K562 (cell line): ENCODE data around the gene MAPK8IP1. TPM values are rescaled to one million over a fixed set of nuclear protein-coding genes. Genes with fewer than 3 reads are reported as not detected.

Experiments
- ATAC-seq: fragments of 200-7000 bp; cut with Tn5 transposase; 3 replicates; pipeline ENCODE4 v1.9.1; 2020; ENCODE audit warnings: moderate library complexity
- BruUV-seq: library from RNA; stranded (reverse); fragments of 400-500 nt; replicated peaks from 2 replicates; lab custom pipeline; 2021; lab: Mats Ljungman, UMichigan
- CTCF ChIA-PET: fragments of 300-600 bp; formaldehyde crosslinking; extraction: SDS; loops from one replicate; lab custom pipeline; 2021; ENCODE audit warnings: low intra/inter-chr PET ratio; lab: Yijun Ruan, JAX
- POLR2A ChIA-PET: fragments of 300-600, 350-650 bp; sonication (Branson Sonifier 250); formaldehyde crosslinking; extraction: SDS; loops from one replicate; lab custom pipeline; 2021; ENCODE audit warnings: antibody characterized with exemption, inconsistent platforms; lab: Yijun Ruan, JAX
- DNase-seq, 4 experiments: peaks; one replicate each; pipeline versions ENCODE4 v3.0.0 to v3.0.0-alpha.2; 2011 to 2018; ENCODE audit warnings: low spot score in 3 of 4, mixed read lengths in 3 of 4; ENCODE audit errors: extremely low read depth in 1 of 4
- FAIRE-seq: peaks from 2 replicates; lab custom pipeline; 2011; peaks lifted over from hg19 to GRCh38; lab: Jason Lieb, UNC
- H2AFZ ChIP-seq: 2 replicates; pipeline ENCODE4 v1.6.0; 2011; ENCODE audit warnings: low read depth, low read length, control low read depth, inconsistent platforms
- H3K27ac ChIP-seq: fragments of 200-600 bp; 3 replicates; pipeline ENCODE4 v1.8.0; 2011; ENCODE audit warnings: low read depth, mild to moderate bottlenecking, control low read depth, inconsistent platforms, low read length, moderate library complexity, mixed read lengths; ENCODE audit errors: extremely low read depth
- H3K27me3 ChIP-seq, 2 experiments: fragments of 300-600 bp in 1 of 2; 2 replicates in 1 of 2; 3 replicates in 1 of 2; pipeline versions ENCODE4 v1.6.0 to v1.8.0; 2011; ENCODE audit warnings: inconsistent platforms in 2 of 2, low read length in 2 of 2, mild to moderate bottlenecking in 1 of 2, mixed read lengths in 1 of 2, moderate library complexity in 1 of 2; ENCODE audit not compliant: control insufficient read depth in 2 of 2, insufficient read depth in 2 of 2
- H3K36me3 ChIP-seq: fragments of 300-600 bp; 3 replicates; pipeline ENCODE4 v1.8.0; 2011; ENCODE audit warnings: mild to moderate bottlenecking, low read length, inconsistent platforms; ENCODE audit not compliant: control insufficient read depth, insufficient read depth
- H3K4me1 ChIP-seq, 2 experiments: fragments of 200-600 bp in 1 of 2; replicated peaks in 1 of 2; 2 replicates in 1 of 2; 3 replicates in 1 of 2; pipeline versions ENCODE4 v1.5.1 to v1.8.0; 2011; ENCODE audit warnings: inconsistent platforms in 2 of 2, low read length in 2 of 2, mild to moderate bottlenecking in 1 of 2, mixed read lengths in 1 of 2, moderate library complexity in 1 of 2; ENCODE audit not compliant: control insufficient read depth in 2 of 2, insufficient read depth in 2 of 2
- H3K4me2 ChIP-seq: 2 replicates; pipeline ENCODE4 v1.6.1; 2011; ENCODE audit warnings: low read length, control low read depth, inconsistent platforms, mixed read lengths; ENCODE audit not compliant: insufficient read depth
- H3K4me3 ChIP-seq: fragments of 200-600 bp; sonication (generic), shearing (Covaris generic); 2 replicates; pipeline ENCODE4 v1.5.1; 2016; ENCODE audit warnings: control low read depth, inconsistent platforms
- H3K79me2 ChIP-seq: fragments of 200-600 bp; 3 replicates; pipeline ENCODE4 v1.8.0; 2011; ENCODE audit warnings: low read length, inconsistent platforms; ENCODE audit not compliant: control insufficient read depth, insufficient read depth
- H3K9ac ChIP-seq, 2 experiments: 2 replicates each; pipeline versions ENCODE4 v1.6.0 to v1.6.1; 2011; ENCODE audit warnings: low read depth in 2 of 2, low read length in 2 of 2, control low read depth in 1 of 2, inconsistent platforms in 1 of 2, mild to moderate bottlenecking in 1 of 2, mixed read lengths in 1 of 2; ENCODE audit not compliant: insufficient read depth in 1 of 2
- H3K9me1 ChIP-seq: one replicate; pipeline ENCODE4 v1.6.0; 2011; ENCODE audit warnings: inconsistent platforms, mild to moderate bottlenecking, low read length, moderate library complexity; ENCODE audit not compliant: control insufficient read depth, insufficient read depth
- H3K9me3 ChIP-seq: replicated peaks from 2 replicates; pipeline ENCODE4 v1.5.1; 2011; ENCODE audit warnings: low read depth, low read length, inconsistent platforms; ENCODE audit not compliant: control insufficient read depth, insufficient read depth
- H4K20me1 ChIP-seq: replicated peaks from 2 replicates; pipeline ENCODE4 v1.6.1; 2011; ENCODE audit warnings: low read length, inconsistent platforms, mixed read lengths; ENCODE audit not compliant: control insufficient read depth, insufficient read depth
- BMI1 ChIP-seq: fragments of 150-350 bp; IDR thresholded peaks from 2 replicates; pipeline ENCODE4 v1.6.1; 2014; ENCODE audit warnings: low read length
- EZH2 ChIP-seq: IDR thresholded peaks from 2 replicates; pipeline ENCODE4 v1.6.1; 2012; ENCODE audit warnings: low read depth, mild to moderate bottlenecking, inconsistent platforms, low read length, borderline replicate concordance
- HDAC8 ChIP-seq: fragments of 450-650 bp; IDR thresholded peaks from 2 replicates; pipeline ENCODE4 v1.6.1; 2016; ENCODE audit warnings: mild to moderate bottlenecking, missing genetic modification characterization, moderate library complexity, missing compliant biosample characterization
- HNRNPL ChIP-seq: fragments of 200-400 bp; formaldehyde crosslinking; IDR thresholded peaks from 2 replicates; pipeline ENCODE4 v1.6.1; 2017; ENCODE audit warnings: low read depth, mild to moderate bottlenecking, low read length
- LEF1 ChIP-seq: fragments of 450-650 bp; IDR thresholded peaks from 2 replicates; pipeline ENCODE4 v1.6.1; 2016; ENCODE audit warnings: mild to moderate bottlenecking
- MAZ ChIP-seq, 2 experiments: fragments of 450-650 bp in 1 of 2; sonication (generic) in 1 of 2; formaldehyde crosslinking; IDR thresholded peaks in 1 of 2; conservative IDR thresholded peaks in 1 of 2; 2 replicates each; pipeline versions ENCODE4 v1.4.0 to v1.5.0; 2020; ENCODE audit warnings: mild to moderate bottlenecking in 1 of 2, missing genetic modification reagents in 1 of 2
- PATZ1 ChIP-seq: fragments of 250-450 bp; sonication (Bioruptor Pico); IDR thresholded peaks from 2 replicates; pipeline ENCODE4 v1.5.0; 2020; ENCODE audit warnings: mild to moderate bottlenecking, borderline replicate concordance
- RFX5 ChIP-seq: IDR thresholded peaks from 2 replicates; pipeline ENCODE4 v1.6.1; 2011; ENCODE audit warnings: low read depth, mild to moderate bottlenecking, improper control_type of control experiment, low read length
- SOX6 ChIP-seq: fragments of 450-650 bp; IDR thresholded peaks from 2 replicates; pipeline ENCODE4 v1.6.1; 2014; ENCODE audit warnings: mild to moderate bottlenecking
- TSC22D4 ChIP-seq: fragments of 450-650 bp; IDR thresholded peaks from 2 replicates; pipeline ENCODE4 v1.6.1; 2016; ENCODE audit warnings: missing genetic modification characterization, missing biosample characterization, control low read depth
- ZBTB12 ChIP-seq: fragments of 250-450 bp; sonication (Bioruptor Pico); IDR thresholded peaks from 2 replicates; pipeline ENCODE4 v1.4.0; 2020
- ZNF133 ChIP-seq: fragments of 250-450 bp; sonication (Bioruptor Pico); IDR thresholded peaks from 2 replicates; pipeline ENCODE4 v1.4.0; 2020; ENCODE audit warnings: mild to moderate bottlenecking
- ZNF695 ChIP-seq: fragments of 450-650 bp; formaldehyde crosslinking; IDR thresholded peaks from 2 replicates; pipeline ENCODE4 v1.4.0; 2020; ENCODE audit warnings: mild to moderate bottlenecking, moderate library complexity
- ZNF785 ChIP-seq: fragments of 250-450 bp; sonication (Bioruptor Pico); IDR thresholded peaks from 2 replicates; pipeline ENCODE4 v1.4.0; 2020; ENCODE audit warnings: mild to moderate bottlenecking
- WGBS: fragments of 100-300 bp; shearing (Covaris generic); methylation state at CpG from one replicate; pipeline ENCODE4 v1.1.6; 2016; ENCODE audit warnings: low coverage, mixed read lengths; ENCODE audit not compliant: insufficient coverage; ENCODE audit errors: missing lambda C conversion rate; 5-methylcytosine and 5-hydroxymethylcytosine counted together
- in situ Hi-C: fragments of 300-500 bp; cut with MboI; formaldehyde crosslinking; loops from 4 replicates; pipeline ENCODE4 v1.15.0; 2018; ENCODE audit warnings: inconsistent platforms, mixed read lengths
- intact Hi-C: fragments of 100-400 bp; cut with micrococcal nuclease; formaldehyde crosslinking; loops from 2 replicates; pipeline ENCODE4 v1.14.2; 2022
- polyA plus RNA-seq, 8 experiments: library from polyadenylated mRNA; depleted of rRNA in 4 of 8; stranded (reverse) in 5 of 8; unstranded in 3 of 8; fragments of >200 nt; fragmentation: Nextera tagmentation in 2 of 8; fragmentation: Illumina TruSeq in 1 of 8; extraction: Ambion mirVana in 2 of 8; extraction: Trizol in 1 of 8; gene quantifications; 2 replicates each; pipeline versions ENCODE4 v1.2.1 to v1.2.3, GENCODE V29; 2011 to 2014; ENCODE audit warnings: inconsistent platforms in 1 of 8, missing spikeins in 1 of 8
- total RNA-seq, 7 experiments: library from RNA; depleted of rRNA in 6 of 7; stranded (reverse); fragments of >200 nt in 6 of 7; fragmentation: Illumina TruSeq in 2 of 7; extraction: Trizol in 2 of 7; gene quantifications; 2 replicates each; pipeline versions ENCODE4 v1.2.1 to v1.2.3, GENCODE V29; 2011 to 2021; ENCODE audit warnings: low replicate concordance in 1 of 7
- TF ChIP-seq, protein P1 (sequence below): sonication (generic); formaldehyde crosslinking; IDR thresholded peaks from 2 replicates; pipeline ENCODE4 v1.8.1; 2023; ENCODE audit warnings: missing genetic modification reagents, mild to moderate bottlenecking, borderline replicate concordance

MAPK8IP1 gene
- total and polyA plus RNA-seq, 9 of the 15 experiments (the other 6 are each of a cell fraction or from before 2014, with no cell fraction given): 0.13 to 6.9 (median 2.5) TPM

- 22% methylated on average over 9 of the region's 9 CpGs for WGBS
- no peak overlapping the region for H3K4me3 ChIP-seq
- in situ Hi-C loops: no loop called here
- no peak overlapping the region for H3K27ac ChIP-seq
- ATAC-seq (no peak), FAIRE-seq (no peak), DNase-seq (no peak)
- intact Hi-C loops: no loop called here
- H3K79me2 ChIP-seq: no peaks in the 10 kb centered on the region
- H3K4me1 ChIP-seq: peaks cover 0 to 11% of the 10 kb centered on the region in 2 experiments; a peak in 1 of 5 replicates
- H3K9me3 ChIP-seq: no peaks in the 10 kb centered on the region
- H4K20me1 ChIP-seq: peaks cover 19% of the 10 kb centered on the region
- H3K36me3 ChIP-seq: no peaks in the 10 kb centered on the region
- H3K4me2 ChIP-seq: no peak overlapping the region
- BruUV-seq: no TSS peak
- H2AFZ ChIP-seq: no peak overlapping the region
- ChIA-PET POLR2A (interaction anchor here (1.5 kb wide), 1 partner anchor 10 kb away, joined by 5 read pairs; no protein-coding TSS in a partner anchor), CTCF (no interaction called here)
- H3K9ac ChIP-seq: no peak overlapping the region; a peak in 1 of 4 replicates
- H3K9me1 ChIP-seq: no peaks in the 10 kb centered on the region
- no peaks in the 10 kb centered on the region; a peak in 1 of 5 replicates for H3K27me3 ChIP-seq
- TF ChIP-seq RFX5: no peak
- TF ChIP-seq ZBTB12 (CRISPR knock-in tag): no peak
- no peak for TF ChIP-seq MAZ (CRISPR knock-in tag; conservative IDR thresholded peaks at IDR 0.05 in 1 of 2, IDR thresholded peaks at IDR 0.05 in 1 of 2)
- TF ChIP-seq, protein P1, sequence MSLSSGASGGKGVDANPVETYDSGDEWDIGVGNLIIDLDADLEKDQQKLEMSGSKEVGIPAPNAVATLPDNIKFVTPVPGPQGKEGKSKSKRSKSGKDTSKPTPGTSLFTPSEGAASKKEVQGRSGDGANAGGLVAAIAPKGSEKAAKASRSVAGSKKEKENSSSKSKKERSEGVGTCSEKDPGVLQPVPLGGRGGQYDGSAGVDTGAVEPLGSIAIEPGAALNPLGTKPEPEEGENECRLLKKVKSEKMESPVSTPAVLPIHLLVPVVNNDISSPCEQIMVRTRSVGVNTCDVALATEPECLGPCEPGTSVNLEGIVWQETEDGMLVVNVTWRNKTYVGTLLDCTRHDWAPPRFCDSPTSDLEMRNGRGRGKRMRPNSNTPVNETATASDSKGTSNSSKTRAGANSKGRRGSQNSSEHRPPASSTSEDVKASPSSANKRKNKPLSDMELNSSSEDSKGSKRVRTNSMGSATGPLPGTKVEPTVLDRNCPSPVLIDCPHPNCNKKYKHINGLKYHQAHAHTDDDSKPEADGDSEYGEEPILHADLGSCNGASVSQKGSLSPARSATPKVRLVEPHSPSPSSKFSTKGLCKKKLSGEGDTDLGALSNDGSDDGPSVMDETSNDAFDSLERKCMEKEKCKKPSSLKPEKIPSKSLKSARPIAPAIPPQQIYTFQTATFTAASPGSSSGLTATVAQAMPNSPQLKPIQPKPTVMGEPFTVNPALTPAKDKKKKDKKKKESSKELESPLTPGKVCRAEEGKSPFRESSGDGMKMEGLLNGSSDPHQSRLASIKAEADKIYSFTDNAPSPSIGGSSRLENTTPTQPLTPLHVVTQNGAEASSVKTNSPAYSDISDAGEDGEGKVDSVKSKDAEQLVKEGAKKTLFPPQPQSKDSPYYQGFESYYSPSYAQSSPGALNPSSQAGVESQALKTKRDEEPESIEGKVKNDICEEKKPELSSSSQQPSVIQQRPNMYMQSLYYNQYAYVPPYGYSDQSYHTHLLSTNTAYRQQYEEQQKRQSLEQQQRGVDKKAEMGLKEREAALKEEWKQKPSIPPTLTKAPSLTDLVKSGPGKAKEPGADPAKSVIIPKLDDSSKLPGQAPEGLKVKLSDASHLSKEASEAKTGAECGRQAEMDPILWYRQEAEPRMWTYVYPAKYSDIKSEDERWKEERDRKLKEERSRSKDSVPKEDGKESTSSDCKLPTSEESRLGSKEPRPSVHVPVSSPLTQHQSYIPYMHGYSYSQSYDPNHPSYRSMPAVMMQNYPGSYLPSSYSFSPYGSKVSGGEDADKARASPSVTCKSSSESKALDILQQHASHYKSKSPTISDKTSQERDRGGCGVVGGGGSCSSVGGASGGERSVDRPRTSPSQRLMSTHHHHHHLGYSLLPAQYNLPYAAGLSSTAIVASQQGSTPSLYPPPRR (CRISPR knock-in tag): no peak
- TF ChIP-seq HDAC8: no peak
- TF ChIP-seq ZNF695 (CRISPR knock-in tag): no peak
- TF ChIP-seq SOX6: no peak
- no peak for TF ChIP-seq BMI1
- no peak for TF ChIP-seq ZNF133 (CRISPR knock-in tag)
- no peak for TF ChIP-seq EZH2
- no peak for TF ChIP-seq TSC22D4 (tag)
- TF ChIP-seq HNRNPL: no peak
- no peak for TF ChIP-seq LEF1
- TF ChIP-seq ZNF785: no peak
- TF ChIP-seq PATZ1 (CRISPR knock-in tag): no peak
These were observed 5.6 kb downstream of the MAPK8IP1 start for GRCh38 chr11:45890886-45891550.
